CD4-positive, alpha-beta T cell treated with Interleukin-12 subunit alpha and Interleukin-12 subunit beta, for 1 hour (primary cell): ENCODE results near the gene KRTAP3-2.

Experiments used
- DNase-seq: peaks from one replicate; pipeline ENCODE4 v3.0.0-alpha.2; 2020

The KRTAP3-2 gene

DNA sequence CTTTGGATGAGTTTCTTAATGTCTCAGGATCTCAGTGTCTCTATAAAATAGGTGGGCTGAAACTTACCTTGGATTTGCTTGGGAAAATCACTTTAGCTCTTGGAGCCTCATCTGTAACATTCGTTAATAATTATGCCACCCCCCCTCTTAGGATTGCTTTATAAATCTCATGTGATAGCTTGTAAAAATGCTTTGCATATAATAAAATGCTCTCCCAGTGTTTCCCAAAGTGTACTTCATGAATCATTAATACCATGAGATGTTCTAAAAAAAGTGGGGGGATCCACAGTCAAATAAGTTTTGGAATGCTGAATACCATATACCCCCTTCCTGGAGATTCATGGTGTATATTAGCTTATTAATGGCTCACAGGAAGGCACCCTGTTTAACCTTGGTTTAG is 38.1 kb downstream of the KRTAP3-2 start:
- DNase-seq = no peak

DNA sequence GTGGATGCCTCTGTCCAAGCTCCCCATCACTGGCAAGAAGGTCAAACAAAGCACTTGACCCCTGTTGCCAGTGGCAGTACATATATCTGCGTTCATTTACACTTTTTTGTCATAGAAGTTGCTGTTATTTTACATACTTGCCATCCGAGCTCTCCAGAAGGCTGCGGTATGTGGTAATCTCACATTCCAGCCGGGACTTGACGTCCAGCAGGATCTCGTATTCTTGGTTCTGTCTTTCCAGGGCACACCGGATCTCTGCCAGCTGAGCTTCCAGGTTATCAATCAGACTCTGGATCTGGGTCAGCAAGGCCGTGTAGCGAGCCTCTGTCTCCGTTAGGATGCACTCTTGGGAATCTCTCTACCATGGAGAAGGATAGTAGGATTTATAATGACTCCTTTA is 39.6 kb downstream of the KRTAP3-2 start:
- DNase-seq = no peak

DNA sequence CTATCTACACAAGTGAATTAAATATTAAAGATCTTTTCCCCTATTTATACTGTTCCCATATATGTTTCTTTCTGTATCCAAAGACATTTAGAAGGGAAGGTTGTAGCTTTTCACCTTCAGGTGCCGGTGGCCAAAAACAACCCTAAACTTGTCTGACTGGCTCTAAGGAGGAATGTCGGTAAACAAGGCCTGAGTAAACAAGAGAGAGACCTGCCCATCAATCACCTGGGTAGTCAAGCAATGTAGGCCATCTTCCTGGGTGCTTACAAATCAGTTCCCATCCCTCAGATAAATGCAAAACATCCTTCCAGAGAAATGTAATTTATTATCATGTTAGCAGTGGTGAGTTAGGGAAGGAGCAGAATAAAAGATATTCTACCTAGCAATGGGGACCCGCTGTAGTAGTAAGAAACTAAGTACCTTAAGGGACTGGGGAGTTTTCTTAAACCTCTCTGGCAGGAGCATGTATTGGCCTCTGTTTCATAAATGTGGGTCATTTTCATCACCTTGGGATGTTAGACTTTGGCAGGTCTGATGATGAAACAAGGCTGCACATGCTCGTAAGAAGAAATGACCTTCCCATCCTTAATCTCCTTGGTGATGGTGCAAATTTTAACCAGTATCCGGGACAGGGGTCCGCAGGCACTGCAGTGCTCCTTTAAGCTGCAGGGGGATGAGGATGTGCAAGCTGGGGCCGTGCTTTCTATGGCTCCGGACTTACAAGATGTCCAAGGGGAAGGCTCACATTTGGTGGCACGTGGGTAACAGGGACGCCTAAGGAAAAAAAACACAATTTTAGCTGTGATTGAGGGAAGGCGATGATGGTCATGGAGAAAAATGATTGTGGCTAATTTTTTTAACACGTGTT is 41.4 kb downstream of the KRTAP3-2 start:
- no peak for DNase-seq

DNA sequence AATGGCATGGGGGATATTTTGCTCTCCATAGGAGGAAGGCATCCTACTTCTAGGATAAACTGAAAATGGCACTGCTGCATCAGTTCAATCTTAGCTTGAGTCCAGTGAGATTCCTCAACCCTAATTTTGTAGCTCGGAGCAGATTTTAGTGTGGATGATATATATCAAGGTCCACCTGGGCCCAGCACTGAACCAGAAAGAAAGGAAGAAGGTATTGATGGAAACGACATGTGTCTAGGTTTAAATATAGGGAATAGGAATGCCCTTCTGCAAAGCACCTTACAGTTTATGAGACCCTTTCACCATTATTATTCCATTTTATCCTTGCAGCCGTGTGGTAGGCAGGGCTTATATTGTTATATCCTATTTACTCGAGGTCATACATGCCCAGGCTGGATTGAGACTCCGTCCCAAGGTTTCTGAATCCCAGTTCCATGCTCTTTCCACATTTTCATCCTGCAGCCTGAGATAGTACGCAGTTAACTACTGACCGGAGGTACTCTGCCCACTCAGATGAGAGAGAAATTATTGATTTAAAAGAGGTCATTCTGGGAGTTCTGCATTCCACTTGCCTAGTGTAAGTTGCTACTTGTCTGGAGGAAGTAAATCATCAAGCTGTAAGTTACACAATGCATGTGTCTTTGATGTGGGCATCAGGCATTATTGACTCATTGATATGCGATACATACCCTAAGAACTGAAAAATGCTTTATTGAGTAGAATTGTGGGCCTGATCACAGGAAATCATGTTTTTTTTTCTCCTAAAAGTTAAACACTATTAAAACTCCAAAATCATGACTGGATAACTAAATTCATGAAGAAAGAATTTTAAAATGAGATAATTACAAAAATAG is 43.1 kb downstream of the KRTAP3-2 start:
- DNase-seq = no peak

DNA sequence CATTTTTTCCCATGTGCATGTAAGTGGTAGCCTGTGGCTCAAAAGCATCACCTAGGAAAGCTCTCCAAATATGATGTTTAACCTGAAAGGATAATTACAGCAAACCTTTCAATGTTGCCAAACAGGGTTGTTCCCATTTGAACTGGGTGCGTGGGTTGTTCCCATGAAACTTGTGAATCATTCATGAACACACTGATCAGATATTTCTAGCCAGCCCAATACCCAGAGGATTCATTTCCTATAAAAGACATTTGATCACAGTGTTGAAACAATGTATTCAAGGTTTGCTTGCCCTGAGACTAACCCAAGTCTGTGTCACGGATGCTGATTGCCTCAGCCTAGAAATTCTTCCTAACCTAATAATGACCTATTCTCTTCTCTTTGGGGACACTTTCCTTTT is 45.8 kb downstream of the KRTAP3-2 start:
- no peak for DNase-seq

DNA sequence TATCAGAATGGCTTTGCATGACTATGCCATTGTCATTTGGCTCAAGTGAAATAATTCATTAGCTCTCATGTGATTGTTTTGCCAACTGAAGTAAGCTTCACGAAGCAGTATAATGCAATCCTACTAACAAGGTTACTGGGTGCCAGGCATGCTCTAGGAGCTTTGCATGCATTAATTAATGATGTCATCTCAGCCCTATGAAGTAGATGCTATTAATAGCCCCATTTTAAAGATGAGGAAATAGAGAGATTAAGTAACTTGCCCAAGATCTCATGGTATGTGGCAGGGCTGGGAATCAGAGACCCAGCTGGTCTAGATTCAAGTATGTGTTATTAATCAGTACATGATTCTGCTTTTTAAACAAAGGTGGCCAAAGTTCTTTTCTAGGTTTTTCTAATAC is 47.0 kb downstream of the KRTAP3-2 start:
- no peak for DNase-seq

DNA sequence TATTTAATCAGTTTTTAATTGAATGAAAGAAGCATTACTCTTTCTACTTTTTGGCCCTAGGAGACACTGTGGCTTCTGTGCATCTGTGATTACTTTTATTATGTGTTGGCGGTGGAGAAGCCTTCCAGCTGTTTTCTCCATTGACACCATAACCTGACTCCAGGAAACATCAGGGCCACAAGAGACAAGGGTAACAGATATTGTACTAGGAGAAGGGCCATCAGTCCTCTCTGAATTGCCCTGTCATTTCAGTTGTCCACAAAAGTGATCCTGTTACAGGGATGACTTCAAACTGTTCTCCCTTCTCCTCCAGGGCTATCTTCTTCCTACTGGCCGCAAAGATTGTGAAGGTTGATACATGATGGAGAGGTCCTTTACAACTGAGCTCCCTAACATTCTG is 47.6 kb downstream of the KRTAP3-2 start:
- DNase-seq = no peak

DNA sequence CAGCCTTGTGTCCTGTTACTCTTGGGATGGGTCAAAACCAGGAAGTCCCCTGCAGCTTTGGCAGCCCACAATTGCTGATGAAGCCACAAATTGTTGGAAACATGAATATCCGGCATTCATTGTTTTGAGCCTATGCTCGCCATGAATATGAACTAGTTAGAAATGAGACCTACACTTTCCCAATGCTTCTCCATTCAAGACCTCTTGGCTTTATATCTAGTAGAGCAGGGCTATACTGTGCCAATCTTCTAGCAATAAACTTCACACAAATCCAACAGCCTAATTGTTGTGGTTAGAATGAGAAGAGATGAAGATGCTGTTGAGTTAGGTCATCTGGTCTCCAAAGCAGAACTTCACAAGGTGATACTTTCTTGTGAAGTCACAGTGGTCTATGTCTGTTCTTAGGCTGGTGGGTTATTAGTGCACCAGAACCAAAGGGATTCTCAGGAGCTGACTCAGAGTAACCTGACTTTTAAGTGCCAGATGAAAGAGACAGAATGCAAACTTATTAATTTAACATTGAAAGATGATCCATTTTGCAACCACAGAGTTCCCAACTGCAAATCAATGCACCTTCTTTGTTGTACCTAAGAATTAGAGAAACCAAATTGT is 48.6 kb downstream of the KRTAP3-2 start:
- DNase-seq = no peak

DNA sequence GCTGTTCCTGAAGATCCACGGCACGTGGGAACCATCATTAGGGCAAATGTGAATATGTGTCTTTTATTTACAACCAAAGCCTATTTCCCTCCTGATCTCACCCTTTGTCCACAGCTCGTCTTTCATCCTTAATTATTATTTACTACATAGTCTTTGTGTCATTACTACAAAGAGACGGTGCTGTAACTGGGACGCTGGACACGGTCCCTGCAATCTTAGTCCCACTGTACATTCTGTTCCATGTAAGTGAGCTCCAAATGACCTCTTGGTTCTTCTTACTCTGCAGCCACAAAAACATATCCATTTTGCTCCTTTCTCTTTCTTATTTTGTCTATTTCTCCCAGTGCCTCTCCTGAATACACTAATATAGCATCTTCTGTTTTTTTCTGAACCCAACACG is 49.5 kb downstream of the KRTAP3-2 start:
- DNase-seq = no peak

DNA sequence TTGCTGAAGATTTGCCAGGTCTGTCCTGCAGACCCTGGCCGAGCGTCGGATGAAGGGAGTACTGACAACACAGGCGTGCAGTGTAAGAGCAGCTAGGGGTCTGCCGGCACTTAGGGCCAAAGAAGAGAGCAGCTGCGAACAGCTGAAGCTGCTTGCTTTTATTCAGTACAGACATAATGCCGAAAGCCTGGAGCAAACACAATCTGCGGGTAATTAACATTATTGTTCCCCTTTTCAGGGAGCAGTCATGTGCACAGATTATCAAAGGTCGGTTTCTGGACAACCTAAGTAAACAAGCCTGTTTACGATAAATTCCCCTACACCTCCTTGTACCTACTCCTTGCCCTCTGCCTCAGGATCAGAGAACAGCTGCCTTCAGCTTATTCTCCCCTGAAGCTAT is 50.3 kb downstream of the KRTAP3-2 start:
- DNase-seq = no peak
